SKM-1 treated with dmso at 0.1 percent for 144 hours (cell line): Measurements from ENCODE around the gene PITPNC1.
A peak's percentile ranks its signal among the peaks of the same experiment; 100 is the strongest.
"Not testable (repeated sequence)": the region's sequence is repeated elsewhere in the genome, so short reads cannot be mapped to it uniquely, and the experiment has no call there.

ENCODE experiments used
- DNase-seq: peaks from one replicate; lab custom pipeline; 2025; ENCODE audit not compliant: unreplicated experiment; lab: John Stamatoyannopoulos, UW

Gene PITPNC1

DNA sequence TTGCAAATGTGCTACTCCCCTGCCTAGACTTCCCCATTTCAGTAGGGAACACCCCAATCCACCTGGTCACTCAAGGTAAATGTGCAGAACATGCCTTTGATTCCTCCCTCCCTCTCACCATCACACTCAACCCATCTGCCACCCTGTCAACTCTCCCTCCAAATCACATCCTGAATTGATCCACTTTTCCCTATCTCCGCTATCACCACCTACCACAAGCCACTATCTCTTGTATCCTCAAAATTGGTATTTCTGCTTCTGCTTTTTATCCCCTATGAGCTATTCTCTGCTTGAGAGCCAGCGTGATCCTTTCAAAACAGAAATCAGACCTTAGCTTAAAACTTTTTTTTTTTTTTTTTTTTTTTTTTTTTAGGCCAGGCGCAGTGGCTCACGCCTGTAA, 335.3 kb downstream of the PITPNC1 start:
- DNase-seq: no peak

DNA sequence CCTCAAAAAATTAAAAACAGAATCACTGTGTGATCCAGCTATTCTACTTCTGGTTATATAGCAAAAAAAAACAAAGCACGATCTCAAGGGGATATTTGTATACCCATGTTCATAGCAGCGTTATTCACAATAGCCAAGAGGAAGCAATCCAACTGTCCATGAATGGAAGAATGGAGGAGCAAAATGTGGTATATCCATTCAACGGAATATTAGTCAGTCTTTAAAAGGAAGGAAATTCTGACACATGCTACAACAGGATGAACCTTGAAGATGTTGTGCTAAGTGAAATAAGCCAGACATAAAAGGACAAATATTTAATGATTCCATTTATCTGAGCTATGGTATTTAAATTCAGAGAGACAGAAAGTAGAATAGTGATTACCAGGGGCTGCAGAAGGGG, 336.1 kb downstream of the PITPNC1 start:
- no peak for DNase-seq

DNA sequence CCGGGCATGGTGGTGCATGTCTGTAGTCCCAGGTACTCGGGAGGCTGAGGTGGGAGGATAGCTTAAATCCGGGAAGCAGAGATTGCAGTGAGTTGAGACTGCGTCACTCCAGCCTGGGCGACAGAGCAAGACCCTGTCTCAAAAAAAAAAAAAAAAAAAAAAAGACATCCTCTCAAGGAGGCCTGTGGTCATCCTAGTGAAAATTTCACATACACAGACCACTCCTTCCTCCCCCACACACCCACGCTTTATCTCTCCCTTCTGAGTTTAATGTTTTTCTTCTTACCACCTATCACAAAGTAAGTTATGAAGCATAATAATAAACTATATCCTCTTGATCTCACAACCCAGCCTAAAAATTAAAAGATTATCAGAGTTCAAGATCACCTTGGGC, 339.3 kb downstream of the PITPNC1 start:
- DNase-seq: no peak

DNA sequence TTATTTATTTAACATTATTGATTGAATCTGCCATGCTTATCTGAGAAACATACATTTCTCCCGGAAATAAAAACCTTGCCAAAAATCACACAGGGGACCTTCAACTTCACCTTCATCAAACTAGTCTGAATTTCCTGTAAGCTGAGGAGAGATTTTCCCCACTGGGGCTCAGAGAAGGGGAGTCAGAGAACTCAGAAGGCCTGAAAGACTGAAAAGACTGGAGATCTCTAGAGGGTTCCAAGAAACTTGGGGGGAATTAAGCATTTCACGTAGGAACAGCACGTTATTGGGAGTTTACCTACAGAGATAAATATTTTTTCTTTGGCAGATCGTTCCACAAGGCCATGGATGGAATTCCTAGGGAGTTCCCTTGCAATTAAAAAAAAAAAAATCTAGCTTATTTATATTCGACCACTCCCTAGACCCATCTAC, 340.1 kb downstream of the PITPNC1 start:
- DNase-seq: no peak

DNA sequence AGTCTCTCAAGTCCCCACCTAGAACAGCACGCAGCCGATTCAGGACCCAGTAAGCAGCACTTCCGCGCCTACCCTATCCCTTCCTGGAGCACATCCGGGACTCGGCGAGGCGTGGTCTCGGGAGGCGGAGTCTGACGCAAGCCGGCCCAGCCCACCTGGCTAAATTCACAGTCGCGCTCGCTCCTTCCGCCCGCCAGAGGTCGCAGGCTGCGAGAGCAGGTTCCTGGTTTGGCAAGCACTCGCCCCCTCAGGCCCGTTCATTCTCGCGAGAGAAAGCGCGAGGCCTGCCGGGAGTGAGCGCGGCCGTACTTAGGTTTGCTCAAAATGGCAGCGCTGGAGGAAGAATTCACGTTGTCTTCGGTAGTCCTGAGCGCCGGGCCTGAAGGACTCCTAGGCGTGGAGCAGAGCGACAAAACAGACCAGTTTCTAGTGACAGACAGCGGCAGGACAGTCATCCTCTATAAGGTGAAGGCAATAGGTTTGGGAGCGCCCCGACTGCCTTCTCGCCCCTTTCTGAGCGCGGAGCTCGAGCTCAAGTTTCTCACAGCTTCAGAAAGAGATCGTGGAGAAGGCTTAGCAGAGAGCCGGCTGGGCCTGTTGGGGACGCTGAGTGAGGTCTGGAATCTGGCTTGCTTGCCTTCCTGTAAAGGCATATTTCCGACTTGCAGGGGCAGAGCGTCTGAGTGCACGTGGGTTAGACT, 340.7 kb downstream of the PITPNC1 start, which contains the start of gene NOL11:
Gene NOL11 (plus strand): TSS at position 313 of the 701 bp plus-strand sequence. CDS start 12 bp downstream, at position 325.
- DNase-seq: peak; percentile 97

DNA sequence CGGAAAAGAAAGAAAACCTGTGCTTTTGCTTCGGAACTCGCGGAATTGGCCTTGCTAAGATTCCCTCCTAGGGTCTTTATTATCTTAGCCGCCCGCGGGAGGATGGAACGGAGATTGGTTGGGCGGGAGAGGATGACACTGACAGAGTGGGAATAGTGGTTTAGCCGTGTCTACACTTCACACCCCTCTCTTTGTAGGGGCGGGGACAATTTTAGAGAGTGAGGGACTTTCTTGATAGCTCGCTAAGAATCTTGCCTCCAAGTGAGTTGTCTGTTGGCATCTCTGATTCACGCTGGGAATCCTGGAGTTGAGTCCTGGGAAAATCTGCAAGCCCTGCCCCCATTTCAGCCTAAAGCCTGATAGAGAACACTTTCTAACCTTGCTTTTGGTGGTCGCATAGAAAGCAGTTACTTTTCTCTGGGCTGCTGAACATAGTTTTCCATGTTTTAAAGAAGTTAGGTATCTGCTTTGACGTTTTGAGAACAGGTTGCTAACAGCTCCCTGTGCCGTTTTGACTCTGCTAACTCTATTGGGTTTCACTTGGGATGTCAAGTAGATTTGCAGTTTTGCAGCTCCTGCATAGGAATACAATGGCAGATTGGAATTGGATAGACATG, 341.4 kb downstream of the PITPNC1 start:
- DNase-seq: no peak

DNA sequence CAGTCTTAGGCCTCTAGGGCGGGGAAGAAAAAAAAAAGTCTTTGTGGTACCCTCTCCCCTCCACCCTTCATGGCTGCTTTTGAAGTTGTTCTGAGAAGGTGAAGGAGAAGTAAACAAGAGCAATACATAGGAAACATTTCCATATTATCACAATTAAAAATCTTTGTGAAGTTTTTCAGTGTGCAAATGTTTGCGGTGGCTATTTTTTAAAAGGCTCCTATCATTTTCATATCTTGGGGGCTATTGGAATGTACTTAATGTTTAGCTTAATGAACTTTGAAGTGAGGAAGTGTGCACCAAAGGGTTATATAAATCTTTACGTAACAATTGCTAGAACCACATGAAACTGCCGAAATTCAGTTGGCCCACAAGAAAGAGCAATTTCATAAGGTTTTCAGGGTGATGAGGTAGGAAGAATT, 348.3 kb downstream of the PITPNC1 start:
- DNase-seq: no peak

DNA sequence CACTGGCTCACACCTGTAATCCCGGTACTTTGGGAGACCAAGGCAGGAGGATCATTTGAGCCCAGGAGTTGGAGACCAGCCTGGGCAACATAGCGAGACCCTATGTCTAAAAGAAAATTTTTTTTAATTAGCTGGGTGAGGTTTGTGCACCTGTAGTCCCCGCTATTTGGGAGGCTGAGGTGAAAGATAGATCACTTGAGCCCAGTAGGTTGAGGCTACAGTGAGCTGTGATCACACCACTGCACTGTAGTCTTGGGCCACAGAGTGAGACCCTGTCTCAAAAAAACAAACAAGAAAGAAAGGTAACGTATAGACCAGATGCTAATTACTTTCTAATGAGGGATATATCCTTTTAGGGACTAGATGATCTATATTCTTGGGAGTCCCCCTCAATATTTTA, 348.7 kb downstream of the PITPNC1 start:
- DNase-seq: no peak

DNA sequence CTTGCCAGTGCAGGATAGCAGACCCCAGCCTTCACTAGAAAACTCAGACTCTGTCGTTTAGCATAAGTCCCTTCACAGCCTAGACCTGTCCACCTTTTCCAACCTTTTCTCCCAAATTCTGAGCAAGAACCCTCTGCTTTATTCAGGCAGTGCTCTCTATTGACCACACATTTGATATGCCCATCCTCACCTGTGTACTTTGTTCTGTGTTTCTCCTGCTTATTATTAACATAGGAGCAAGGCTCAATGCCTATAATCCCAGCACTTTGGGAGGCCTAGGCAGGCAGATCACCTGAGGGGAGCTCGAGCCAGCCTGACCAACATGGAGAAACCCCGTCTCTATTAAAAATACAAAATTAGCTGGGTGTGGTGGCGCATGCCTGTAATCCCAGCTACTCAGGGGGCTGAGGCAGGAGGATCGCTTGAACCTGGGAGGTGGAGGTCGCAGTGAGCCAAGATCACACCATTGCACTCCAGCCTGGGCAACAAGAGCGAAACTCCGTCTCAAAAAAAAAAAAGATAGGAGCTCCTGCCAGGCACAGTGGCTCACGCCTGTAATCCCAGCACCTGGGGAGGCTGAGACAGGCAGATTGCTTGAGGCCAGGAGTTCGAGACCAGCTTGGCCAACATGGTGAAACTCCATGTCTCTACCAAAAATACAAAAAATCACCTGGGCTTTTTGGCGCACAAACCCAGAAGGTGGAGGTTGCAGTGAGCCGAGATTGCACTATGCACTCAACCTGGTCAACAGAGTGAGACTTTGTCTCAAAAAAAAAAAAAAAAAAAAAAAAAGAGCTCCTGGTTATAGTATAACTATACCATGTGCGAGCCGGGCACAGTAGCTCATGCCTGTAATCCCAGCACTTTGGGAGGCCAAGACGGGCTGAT, 350.3 kb downstream of the PITPNC1 start:
- DNase-seq: not testable (repeated sequence)

DNA sequence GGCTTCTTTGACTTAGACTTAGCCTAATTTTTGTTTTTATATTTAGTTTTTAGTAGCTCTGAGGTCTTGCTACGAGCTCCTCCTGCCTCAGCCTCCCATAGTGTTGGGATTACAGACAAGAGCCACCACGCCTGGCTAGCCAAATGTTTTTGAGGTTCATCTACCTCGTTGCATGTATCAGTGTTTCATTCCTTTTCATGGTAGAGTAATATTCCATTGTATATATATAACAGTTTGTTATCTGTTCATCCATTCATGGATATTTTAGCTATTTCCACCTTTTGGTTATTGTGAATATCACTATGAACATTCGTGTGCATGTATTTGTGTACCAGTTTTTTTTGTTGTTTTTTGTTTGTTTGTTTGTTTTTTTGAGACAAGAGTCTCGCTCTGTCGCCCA, 352.8 kb downstream of the PITPNC1 start:
- DNase-seq: no peak

DNA sequence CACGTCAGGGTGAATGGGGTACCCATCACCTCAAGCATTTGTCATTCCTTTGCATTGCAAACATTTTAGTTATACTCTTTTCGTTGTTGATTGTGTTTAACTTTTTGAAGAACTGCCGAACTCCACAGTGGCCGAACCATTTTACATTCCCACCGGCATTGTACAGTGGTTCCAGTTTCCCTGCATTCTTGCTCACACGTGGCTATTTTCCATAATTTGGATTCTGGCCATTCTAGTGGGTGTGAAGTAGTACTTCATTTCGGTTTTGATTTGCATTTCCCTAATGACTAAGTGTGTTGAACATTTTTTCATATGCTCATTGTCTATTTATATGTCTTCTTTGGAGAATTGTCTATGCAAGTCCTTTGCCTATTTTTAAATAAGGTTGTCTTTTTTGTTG, 353.6 kb downstream of the PITPNC1 start:
- DNase-seq: no peak

DNA sequence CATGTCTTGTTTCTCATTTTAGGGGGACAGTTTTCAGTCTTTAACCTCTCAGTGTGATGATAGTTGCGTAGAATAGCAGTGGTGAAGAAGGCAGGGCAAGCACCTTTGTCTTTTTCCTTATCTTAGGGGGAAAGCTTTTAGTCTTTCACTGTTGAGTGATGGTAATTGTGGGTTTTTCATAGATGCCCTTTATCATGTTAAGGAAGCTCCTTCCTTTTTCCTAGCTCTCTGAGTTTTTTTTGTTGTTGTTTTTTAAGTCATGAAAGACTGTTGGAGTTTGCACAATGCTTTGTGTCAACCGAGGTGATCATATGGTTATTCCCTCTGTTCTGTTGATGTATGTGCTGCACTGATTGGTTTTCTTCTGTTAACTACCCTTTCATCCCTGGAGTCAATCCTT, 356.4 kb downstream of the PITPNC1 start:
- DNase-seq: no peak

DNA sequence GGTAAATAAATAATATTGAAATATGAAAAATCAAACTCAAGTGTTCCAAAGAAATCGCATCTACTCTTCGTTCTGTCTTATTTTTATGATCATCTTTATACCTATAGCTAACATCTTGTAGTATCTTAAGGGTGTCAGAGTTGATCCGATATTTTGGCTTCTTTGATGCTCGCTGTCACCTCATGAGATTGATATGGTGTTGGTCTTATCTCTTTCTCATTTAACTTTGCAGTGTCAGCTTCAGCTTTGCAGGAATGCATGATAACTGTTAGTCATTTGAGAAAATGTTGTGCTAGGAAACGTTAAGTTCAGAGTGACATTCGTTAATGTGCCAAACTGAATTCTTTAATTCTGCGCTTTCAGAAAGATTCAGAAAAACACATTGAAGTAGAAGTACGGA, 360.1 kb downstream of the PITPNC1 start:
- DNase-seq: no peak

DNA sequence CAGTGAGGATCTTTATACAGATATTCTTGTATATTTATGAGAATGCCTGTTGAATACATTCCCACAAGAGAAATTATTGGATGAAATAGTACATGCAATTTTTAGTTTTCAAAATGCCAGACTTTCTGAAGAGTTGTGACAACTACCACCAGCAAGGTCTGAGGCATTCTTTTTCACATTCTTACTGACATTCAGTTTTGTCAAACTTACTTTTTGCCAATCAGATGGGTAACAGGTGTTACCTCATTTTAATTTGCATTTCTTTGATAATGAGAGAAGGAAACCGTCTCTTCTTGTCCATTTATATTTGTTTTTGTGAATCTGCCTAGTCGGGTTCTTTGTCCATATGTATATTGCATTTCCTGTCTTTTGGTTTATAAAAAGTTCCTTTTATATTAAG, 364.9 kb downstream of the PITPNC1 start:
- no peak for DNase-seq
